K562 (cell line): ENCODE data around the gene CCDC60. TPM values are rescaled to one million over a fixed set of nuclear protein-coding genes. Genes with fewer than 3 reads are reported as not detected.

Experiments
- ATAC-seq: fragments of 200-7000 bp; cut with Tn5 transposase; 3 replicates; pipeline ENCODE4 v1.9.1; 2020; ENCODE audit warnings: moderate library complexity
- BruUV-seq: library from RNA; stranded (reverse); fragments of 400-500 nt; replicated peaks from 2 replicates; lab custom pipeline; 2021; lab: Mats Ljungman, UMichigan
- CTCF ChIA-PET: fragments of 300-600 bp; formaldehyde crosslinking; extraction: SDS; loops from one replicate; lab custom pipeline; 2021; ENCODE audit warnings: low intra/inter-chr PET ratio; lab: Yijun Ruan, JAX
- POLR2A ChIA-PET: fragments of 300-600, 350-650 bp; sonication (Branson Sonifier 250); formaldehyde crosslinking; extraction: SDS; loops from one replicate; lab custom pipeline; 2021; ENCODE audit warnings: antibody characterized with exemption, inconsistent platforms; lab: Yijun Ruan, JAX
- DNase-seq, 4 experiments: peaks; one replicate each; pipeline versions ENCODE4 v3.0.0 to v3.0.0-alpha.2; 2011 to 2018; ENCODE audit warnings: low spot score in 3 of 4, mixed read lengths in 3 of 4; ENCODE audit errors: extremely low read depth in 1 of 4
- FAIRE-seq: peaks from 2 replicates; lab custom pipeline; 2011; peaks lifted over from hg19 to GRCh38; lab: Jason Lieb, UNC
- H2AFZ ChIP-seq: 2 replicates; pipeline ENCODE4 v1.6.0; 2011; ENCODE audit warnings: low read depth, low read length, control low read depth, inconsistent platforms
- H3K27ac ChIP-seq: fragments of 200-600 bp; 3 replicates; pipeline ENCODE4 v1.8.0; 2011; ENCODE audit warnings: low read depth, mild to moderate bottlenecking, control low read depth, inconsistent platforms, low read length, moderate library complexity, mixed read lengths; ENCODE audit errors: extremely low read depth
- H3K27me3 ChIP-seq, 2 experiments: fragments of 300-600 bp in 1 of 2; 2 replicates in 1 of 2; 3 replicates in 1 of 2; pipeline versions ENCODE4 v1.6.0 to v1.8.0; 2011; ENCODE audit warnings: inconsistent platforms in 2 of 2, low read length in 2 of 2, mild to moderate bottlenecking in 1 of 2, mixed read lengths in 1 of 2, moderate library complexity in 1 of 2; ENCODE audit not compliant: control insufficient read depth in 2 of 2, insufficient read depth in 2 of 2
- H3K36me3 ChIP-seq: fragments of 300-600 bp; 3 replicates; pipeline ENCODE4 v1.8.0; 2011; ENCODE audit warnings: mild to moderate bottlenecking, low read length, inconsistent platforms; ENCODE audit not compliant: control insufficient read depth, insufficient read depth
- H3K4me1 ChIP-seq, 2 experiments: fragments of 200-600 bp in 1 of 2; replicated peaks in 1 of 2; 2 replicates in 1 of 2; 3 replicates in 1 of 2; pipeline versions ENCODE4 v1.5.1 to v1.8.0; 2011; ENCODE audit warnings: inconsistent platforms in 2 of 2, low read length in 2 of 2, mild to moderate bottlenecking in 1 of 2, mixed read lengths in 1 of 2, moderate library complexity in 1 of 2; ENCODE audit not compliant: control insufficient read depth in 2 of 2, insufficient read depth in 2 of 2
- H3K4me2 ChIP-seq: 2 replicates; pipeline ENCODE4 v1.6.1; 2011; ENCODE audit warnings: low read length, control low read depth, inconsistent platforms, mixed read lengths; ENCODE audit not compliant: insufficient read depth
- H3K4me3 ChIP-seq: fragments of 200-600 bp; sonication (generic), shearing (Covaris generic); 2 replicates; pipeline ENCODE4 v1.5.1; 2016; ENCODE audit warnings: control low read depth, inconsistent platforms
- H3K79me2 ChIP-seq: fragments of 200-600 bp; 3 replicates; pipeline ENCODE4 v1.8.0; 2011; ENCODE audit warnings: low read length, inconsistent platforms; ENCODE audit not compliant: control insufficient read depth, insufficient read depth
- H3K9ac ChIP-seq, 2 experiments: 2 replicates each; pipeline versions ENCODE4 v1.6.0 to v1.6.1; 2011; ENCODE audit warnings: low read depth in 2 of 2, low read length in 2 of 2, control low read depth in 1 of 2, inconsistent platforms in 1 of 2, mild to moderate bottlenecking in 1 of 2, mixed read lengths in 1 of 2; ENCODE audit not compliant: insufficient read depth in 1 of 2
- H3K9me1 ChIP-seq: one replicate; pipeline ENCODE4 v1.6.0; 2011; ENCODE audit warnings: inconsistent platforms, mild to moderate bottlenecking, low read length, moderate library complexity; ENCODE audit not compliant: control insufficient read depth, insufficient read depth
- H3K9me3 ChIP-seq: replicated peaks from 2 replicates; pipeline ENCODE4 v1.5.1; 2011; ENCODE audit warnings: low read depth, low read length, inconsistent platforms; ENCODE audit not compliant: control insufficient read depth, insufficient read depth
- H4K20me1 ChIP-seq: replicated peaks from 2 replicates; pipeline ENCODE4 v1.6.1; 2011; ENCODE audit warnings: low read length, inconsistent platforms, mixed read lengths; ENCODE audit not compliant: control insufficient read depth, insufficient read depth
- CREB3 ChIP-seq: fragments of 450-650 bp; conservative IDR thresholded peaks from 2 replicates; pipeline ENCODE4 v1.6.1; 2016; ENCODE audit warnings: missing genetic modification characterization, low read depth, mild to moderate bottlenecking, missing compliant biosample characterization, moderate library complexity
- ELF4 ChIP-seq: fragments of 450-650 bp; formaldehyde crosslinking; IDR thresholded peaks from 2 replicates; pipeline ENCODE4 v1.4.0; 2022; ENCODE audit warnings: missing genetic modification characterization
- FOXP1 ChIP-seq: sonication (generic); formaldehyde crosslinking; IDR thresholded peaks from 2 replicates; pipeline ENCODE4 v1.8.0; 2022; ENCODE audit warnings: mild to moderate bottlenecking, missing genetic modification reagents
- HDAC2 ChIP-seq: fragments of 450-650 bp; IDR thresholded peaks from 2 replicates; pipeline ENCODE4 v1.6.1; 2016; ENCODE audit warnings: mild to moderate bottlenecking
- HNRNPUL1 ChIP-seq: fragments of 200-400 bp; formaldehyde crosslinking; IDR thresholded peaks from 2 replicates; pipeline ENCODE4 v1.6.1; 2017; ENCODE audit warnings: low read length
- RFX7 ChIP-seq: fragments of 250-450 bp; sonication (Bioruptor Pico); IDR thresholded peaks from 2 replicates; pipeline ENCODE4 v1.5.1; 2021; ENCODE audit warnings: mild to moderate bottlenecking
- ZC3H8 ChIP-seq: fragments of 450-650 bp; IDR thresholded peaks from 2 replicates; pipeline ENCODE4 v1.6.1; 2017
- ZNF140 ChIP-seq: fragments of 250-450 bp; sonication (Bioruptor Pico); IDR thresholded peaks from 2 replicates; pipeline ENCODE4 v1.8.0; 2021; ENCODE audit warnings: moderate library complexity, mild to moderate bottlenecking, inconsistent platforms
- WGBS: fragments of 100-300 bp; shearing (Covaris generic); methylation state at CpG from one replicate; pipeline ENCODE4 v1.1.6; 2016; ENCODE audit warnings: low coverage, mixed read lengths; ENCODE audit not compliant: insufficient coverage; ENCODE audit errors: missing lambda C conversion rate; 5-methylcytosine and 5-hydroxymethylcytosine counted together
- in situ Hi-C: fragments of 300-500 bp; cut with MboI; formaldehyde crosslinking; loops from 4 replicates; pipeline ENCODE4 v1.15.0; 2018; ENCODE audit warnings: inconsistent platforms, mixed read lengths
- intact Hi-C: fragments of 100-400 bp; cut with micrococcal nuclease; formaldehyde crosslinking; loops from 2 replicates; pipeline ENCODE4 v1.14.2; 2022
- polyA plus RNA-seq, 8 experiments: library from polyadenylated mRNA; depleted of rRNA in 4 of 8; stranded (reverse) in 5 of 8; unstranded in 3 of 8; fragments of >200 nt; fragmentation: Nextera tagmentation in 2 of 8; fragmentation: Illumina TruSeq in 1 of 8; extraction: Ambion mirVana in 2 of 8; extraction: Trizol in 1 of 8; gene quantifications; 2 replicates each; pipeline versions ENCODE4 v1.2.1 to v1.2.3, GENCODE V29; 2011 to 2014; ENCODE audit warnings: inconsistent platforms in 1 of 8, missing spikeins in 1 of 8
- total RNA-seq, 7 experiments: library from RNA; depleted of rRNA in 6 of 7; stranded (reverse); fragments of >200 nt in 6 of 7; fragmentation: Illumina TruSeq in 2 of 7; extraction: Trizol in 2 of 7; gene quantifications; 2 replicates each; pipeline versions ENCODE4 v1.2.1 to v1.2.3, GENCODE V29; 2011 to 2021; ENCODE audit warnings: low replicate concordance in 1 of 7
- TF ChIP-seq, protein P1 (sequence below): fragments of 200-600 bp; sonication (generic); IDR thresholded peaks from one replicate; pipeline ENCODE4 v1.6.1; 2012; ENCODE audit warnings: mild to moderate bottlenecking, low read depth, low read length, inconsistent platforms
- TF ChIP-seq, protein P2 (sequence below): fragments of 250-450 bp; sonication (Bioruptor Pico); IDR thresholded peaks from 2 replicates; pipeline ENCODE4 v1.8.0; 2022; ENCODE audit warnings: moderate library complexity, mild to moderate bottlenecking, inconsistent platforms

Gene CCDC60
- total and polyA plus RNA-seq, 9 of the 15 experiments (the other 6 are each of a cell fraction or from before 2014, with no cell fraction given), result not detected

- H3K36me3 ChIP-seq, result no peaks in the 10 kb centered on the region
- H3K79me2 ChIP-seq, result no peaks in the 10 kb centered on the region
- H3K9me1 ChIP-seq, result no peaks in the 10 kb centered on the region
- FAIRE-seq (no peak), ATAC-seq (no peak), DNase-seq (no peak)
- POLR2A ChIA-PET, result no interaction called here
- peaks cover 0 to 6% of the 10 kb centered on the region in 2 experiments; a peak in 2 of 5 replicates for H3K27me3 ChIP-seq
- in situ Hi-C loops (no loop called here), intact Hi-C loops (no loop called here)
- BruUV-seq, result no TSS peak
- CTCF ChIA-PET, result no interaction called here
- no peak overlapping the region for H3K4me2 ChIP-seq
- H2AFZ ChIP-seq, result no peak overlapping the region
- no peak overlapping the region for H3K4me3 ChIP-seq
- no peaks in the 10 kb centered on the region for H3K9me3 ChIP-seq
- no peak overlapping the region for H3K9ac ChIP-seq
- 1% methylated on average over 3 of the region's 3 CpGs for WGBS
- no peak overlapping the region for H3K27ac ChIP-seq
- H3K4me1 ChIP-seq, result no peaks in the 10 kb centered on the region
- H4K20me1 ChIP-seq, result no peaks in the 10 kb centered on the region
- TF ChIP-seq ZC3H8 (no peak), ZNF140 (CRISPR knock-in tag) (no peak), CREB3 (tag) (no peak), HNRNPUL1 (no peak), HDAC2 (no peak), ELF4 (no peak), RFX7 (CRISPR knock-in tag) (no peak), FOXP1 (no peak)
- TF ChIP-seq, protein P1, sequence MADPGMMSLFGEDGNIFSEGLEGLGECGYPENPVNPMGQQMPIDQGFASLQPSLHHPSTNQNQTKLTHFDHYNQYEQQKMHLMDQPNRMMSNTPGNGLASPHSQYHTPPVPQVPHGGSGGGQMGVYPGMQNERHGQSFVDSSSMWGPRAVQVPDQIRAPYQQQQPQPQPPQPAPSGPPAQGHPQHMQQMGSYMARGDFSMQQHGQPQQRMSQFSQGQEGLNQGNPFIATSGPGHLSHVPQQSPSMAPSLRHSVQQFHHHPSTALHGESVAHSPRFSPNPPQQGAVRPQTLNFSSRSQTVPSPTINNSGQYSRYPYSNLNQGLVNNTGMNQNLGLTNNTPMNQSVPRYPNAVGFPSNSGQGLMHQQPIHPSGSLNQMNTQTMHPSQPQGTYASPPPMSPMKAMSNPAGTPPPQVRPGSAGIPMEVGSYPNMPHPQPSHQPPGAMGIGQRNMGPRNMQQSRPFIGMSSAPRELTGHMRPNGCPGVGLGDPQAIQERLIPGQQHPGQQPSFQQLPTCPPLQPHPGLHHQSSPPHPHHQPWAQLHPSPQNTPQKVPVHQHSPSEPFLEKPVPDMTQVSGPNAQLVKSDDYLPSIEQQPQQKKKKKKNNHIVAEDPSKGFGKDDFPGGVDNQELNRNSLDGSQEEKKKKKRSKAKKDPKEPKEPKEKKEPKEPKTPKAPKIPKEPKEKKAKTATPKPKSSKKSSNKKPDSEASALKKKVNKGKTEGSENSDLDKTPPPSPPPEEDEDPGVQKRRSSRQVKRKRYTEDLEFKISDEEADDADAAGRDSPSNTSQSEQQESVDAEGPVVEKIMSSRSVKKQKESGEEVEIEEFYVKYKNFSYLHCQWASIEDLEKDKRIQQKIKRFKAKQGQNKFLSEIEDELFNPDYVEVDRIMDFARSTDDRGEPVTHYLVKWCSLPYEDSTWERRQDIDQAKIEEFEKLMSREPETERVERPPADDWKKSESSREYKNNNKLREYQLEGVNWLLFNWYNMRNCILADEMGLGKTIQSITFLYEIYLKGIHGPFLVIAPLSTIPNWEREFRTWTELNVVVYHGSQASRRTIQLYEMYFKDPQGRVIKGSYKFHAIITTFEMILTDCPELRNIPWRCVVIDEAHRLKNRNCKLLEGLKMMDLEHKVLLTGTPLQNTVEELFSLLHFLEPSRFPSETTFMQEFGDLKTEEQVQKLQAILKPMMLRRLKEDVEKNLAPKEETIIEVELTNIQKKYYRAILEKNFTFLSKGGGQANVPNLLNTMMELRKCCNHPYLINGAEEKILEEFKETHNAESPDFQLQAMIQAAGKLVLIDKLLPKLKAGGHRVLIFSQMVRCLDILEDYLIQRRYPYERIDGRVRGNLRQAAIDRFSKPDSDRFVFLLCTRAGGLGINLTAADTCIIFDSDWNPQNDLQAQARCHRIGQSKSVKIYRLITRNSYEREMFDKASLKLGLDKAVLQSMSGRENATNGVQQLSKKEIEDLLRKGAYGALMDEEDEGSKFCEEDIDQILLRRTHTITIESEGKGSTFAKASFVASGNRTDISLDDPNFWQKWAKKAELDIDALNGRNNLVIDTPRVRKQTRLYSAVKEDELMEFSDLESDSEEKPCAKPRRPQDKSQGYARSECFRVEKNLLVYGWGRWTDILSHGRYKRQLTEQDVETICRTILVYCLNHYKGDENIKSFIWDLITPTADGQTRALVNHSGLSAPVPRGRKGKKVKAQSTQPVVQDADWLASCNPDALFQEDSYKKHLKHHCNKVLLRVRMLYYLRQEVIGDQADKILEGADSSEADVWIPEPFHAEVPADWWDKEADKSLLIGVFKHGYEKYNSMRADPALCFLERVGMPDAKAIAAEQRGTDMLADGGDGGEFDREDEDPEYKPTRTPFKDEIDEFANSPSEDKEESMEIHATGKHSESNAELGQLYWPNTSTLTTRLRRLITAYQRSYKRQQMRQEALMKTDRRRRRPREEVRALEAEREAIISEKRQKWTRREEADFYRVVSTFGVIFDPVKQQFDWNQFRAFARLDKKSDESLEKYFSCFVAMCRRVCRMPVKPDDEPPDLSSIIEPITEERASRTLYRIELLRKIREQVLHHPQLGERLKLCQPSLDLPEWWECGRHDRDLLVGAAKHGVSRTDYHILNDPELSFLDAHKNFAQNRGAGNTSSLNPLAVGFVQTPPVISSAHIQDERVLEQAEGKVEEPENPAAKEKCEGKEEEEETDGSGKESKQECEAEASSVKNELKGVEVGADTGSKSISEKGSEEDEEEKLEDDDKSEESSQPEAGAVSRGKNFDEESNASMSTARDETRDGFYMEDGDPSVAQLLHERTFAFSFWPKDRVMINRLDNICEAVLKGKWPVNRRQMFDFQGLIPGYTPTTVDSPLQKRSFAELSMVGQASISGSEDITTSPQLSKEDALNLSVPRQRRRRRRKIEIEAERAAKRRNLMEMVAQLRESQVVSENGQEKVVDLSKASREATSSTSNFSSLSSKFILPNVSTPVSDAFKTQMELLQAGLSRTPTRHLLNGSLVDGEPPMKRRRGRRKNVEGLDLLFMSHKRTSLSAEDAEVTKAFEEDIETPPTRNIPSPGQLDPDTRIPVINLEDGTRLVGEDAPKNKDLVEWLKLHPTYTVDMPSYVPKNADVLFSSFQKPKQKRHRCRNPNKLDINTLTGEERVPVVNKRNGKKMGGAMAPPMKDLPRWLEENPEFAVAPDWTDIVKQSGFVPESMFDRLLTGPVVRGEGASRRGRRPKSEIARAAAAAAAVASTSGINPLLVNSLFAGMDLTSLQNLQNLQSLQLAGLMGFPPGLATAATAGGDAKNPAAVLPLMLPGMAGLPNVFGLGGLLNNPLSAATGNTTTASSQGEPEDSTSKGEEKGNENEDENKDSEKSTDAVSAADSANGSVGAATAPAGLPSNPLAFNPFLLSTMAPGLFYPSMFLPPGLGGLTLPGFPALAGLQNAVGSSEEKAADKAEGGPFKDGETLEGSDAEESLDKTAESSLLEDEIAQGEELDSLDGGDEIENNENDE, result no peak
- TF ChIP-seq, protein P2, sequence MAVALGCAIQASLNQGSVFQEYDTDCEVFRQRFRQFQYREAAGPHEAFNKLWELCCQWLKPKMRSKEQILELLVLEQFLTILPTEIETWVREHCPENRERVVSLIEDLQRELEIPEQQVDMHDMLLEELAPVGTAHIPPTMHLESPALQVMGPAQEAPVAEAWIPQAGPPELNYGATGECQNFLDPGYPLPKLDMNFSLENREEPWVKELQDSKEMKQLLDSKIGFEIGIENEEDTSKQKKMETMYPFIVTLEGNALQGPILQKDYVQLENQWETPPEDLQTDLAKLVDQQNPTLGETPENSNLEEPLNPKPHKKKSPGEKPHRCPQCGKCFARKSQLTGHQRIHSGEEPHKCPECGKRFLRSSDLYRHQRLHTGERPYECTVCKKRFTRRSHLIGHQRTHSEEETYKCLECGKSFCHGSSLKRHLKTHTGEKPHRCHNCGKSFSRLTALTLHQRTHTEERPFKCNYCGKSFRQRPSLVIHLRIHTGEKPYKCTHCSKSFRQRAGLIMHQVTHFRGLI, result no peak
These were observed 30.9 kb downstream of the CCDC60 start for GRCh38 chr12:119365451-119365850.
